Prostate gland (tissue), 2 donors: ENCODE measurements around the gene IL17F.

Source experiments
- POLR2A ChIP-seq: fragments of 450-650 bp; IDR thresholded peaks from one replicate; pipeline ENCODE4 v1.6.1; 2016; ENCODE audit warnings: antibody characterized with exemption, mild to moderate bottlenecking
- TF ChIP-seq, protein P1 (sequence below), 4 experiments: fragments of 200-600 bp in 2 of 4; fragments of 450-650 bp in 2 of 4; sonication (generic) in 2 of 4; IDR thresholded peaks; 1 replicate in 3 of 4; 2 replicates in 1 of 4; pipeline ENCODE4 v1.5.1; 2016 to 2019; ENCODE audit warnings: antibody characterized with exemption in 4 of 4, mild to moderate bottlenecking in 2 of 4, moderate library complexity in 2 of 4

DNA sequence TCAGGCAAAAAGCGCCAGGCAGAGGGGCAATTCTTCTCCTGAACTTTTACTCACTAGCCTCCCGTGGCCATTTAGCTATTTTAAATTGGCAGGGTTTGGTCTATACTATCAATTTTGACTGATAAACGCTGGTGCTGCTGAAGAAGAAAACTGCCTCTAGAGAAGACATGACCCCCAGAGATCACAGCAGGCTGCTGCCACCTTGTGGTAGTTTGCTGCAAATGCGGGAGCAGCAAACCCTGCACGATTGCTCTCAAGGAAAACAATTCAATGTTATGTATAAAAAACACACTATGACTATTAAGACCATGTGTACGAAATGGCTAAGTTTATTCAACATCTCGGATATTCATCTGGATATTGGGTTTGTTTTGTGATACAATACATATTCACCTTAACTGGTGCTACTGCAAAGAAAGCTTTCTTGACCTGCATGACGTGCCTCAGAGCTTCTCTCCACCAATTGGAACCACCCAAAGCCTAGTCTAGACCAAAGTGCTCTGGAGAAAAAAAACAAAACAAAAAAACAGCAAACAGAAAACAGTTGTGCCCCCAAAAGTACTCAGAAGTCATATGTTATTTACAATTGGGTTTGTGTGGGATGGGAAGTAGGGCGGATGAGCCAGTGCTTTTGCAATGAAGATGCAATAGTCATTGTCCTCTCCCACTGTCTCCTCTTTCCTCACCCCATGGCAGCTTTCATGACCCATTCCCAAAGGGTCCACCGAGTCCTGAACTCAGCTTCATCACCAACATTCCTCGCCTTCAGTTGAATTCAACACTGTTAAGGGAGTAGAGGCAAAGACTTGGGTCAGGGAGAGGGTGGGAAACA lies 19.6 kb upstream of the IL17F start:
- TF ChIP-seq, protein P1, sequence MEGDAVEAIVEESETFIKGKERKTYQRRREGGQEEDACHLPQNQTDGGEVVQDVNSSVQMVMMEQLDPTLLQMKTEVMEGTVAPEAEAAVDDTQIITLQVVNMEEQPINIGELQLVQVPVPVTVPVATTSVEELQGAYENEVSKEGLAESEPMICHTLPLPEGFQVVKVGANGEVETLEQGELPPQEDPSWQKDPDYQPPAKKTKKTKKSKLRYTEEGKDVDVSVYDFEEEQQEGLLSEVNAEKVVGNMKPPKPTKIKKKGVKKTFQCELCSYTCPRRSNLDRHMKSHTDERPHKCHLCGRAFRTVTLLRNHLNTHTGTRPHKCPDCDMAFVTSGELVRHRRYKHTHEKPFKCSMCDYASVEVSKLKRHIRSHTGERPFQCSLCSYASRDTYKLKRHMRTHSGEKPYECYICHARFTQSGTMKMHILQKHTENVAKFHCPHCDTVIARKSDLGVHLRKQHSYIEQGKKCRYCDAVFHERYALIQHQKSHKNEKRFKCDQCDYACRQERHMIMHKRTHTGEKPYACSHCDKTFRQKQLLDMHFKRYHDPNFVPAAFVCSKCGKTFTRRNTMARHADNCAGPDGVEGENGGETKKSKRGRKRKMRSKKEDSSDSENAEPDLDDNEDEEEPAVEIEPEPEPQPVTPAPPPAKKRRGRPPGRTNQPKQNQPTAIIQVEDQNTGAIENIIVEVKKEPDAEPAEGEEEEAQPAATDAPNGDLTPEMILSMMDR (IDR thresholded peaks at IDR 0.05) = peak; percentile 29 to 73 (median 68)
- TF ChIP-seq POLR2A = no peak
